GM21447 (cell line): ENCODE measurements around the gene FBN1.

ENCODE experiments used
- ATAC-seq: cut with Tn5 transposase; IDR thresholded peaks from one replicate; pipeline ENCODE4 v1.9.1; 2021; ENCODE audit not compliant: unreplicated experiment

Gene FBN1

DNA sequence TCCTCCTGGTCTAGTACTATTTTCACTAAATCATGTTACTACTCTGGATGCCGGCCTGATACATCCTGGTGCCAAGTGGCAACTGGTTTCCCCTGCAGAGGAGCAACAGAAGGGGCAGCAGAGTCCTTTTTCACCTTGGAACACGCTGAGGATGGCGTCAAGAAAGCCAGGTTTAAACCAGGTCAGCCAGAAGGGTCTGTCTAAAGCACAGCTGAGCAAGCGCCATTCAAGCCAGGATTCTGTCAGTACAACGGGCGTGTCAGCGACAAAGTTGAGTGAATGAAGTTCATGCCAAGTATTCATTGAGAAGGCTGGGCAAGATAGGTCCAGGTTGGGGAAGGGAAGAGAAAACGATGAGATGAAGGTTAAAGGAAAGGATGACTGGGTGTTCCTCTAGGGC lies 88.2 kb downstream of the FBN1 start:
- ATAC-seq: no peak

DNA sequence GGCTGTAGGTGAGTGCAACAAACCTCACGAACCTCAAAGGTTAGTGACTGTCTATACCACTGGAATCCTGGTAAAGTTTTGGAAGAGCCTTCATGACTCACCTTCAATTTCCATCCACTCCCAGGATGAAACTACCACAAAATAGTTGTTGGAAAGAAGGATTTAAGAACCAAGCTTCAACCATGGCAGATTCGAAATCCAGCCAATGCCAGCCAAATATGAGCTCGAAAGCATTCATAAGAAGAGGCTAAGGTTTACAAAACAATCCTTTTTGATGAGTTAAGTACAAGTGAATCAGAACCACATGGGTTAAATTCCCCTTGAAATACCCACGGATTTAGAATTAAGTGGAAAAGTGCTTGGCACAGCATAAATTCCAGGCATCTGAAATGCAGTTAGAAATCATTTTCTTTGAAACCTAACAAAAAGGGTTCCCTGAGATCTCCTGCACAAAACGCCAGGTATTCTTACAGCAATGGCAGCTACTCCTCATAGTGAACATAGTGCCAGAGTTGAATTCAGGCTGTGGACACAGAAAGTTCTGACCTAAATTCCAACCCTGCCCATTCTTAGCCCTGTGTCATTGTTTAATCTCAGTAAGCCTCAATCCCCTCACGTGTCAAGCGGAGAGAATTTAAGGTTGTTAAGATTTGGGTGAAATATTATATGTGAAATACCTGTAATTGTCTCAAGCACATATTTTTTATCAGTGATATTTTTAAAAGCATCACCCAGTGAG lies 89.2 kb downstream of the FBN1 start:
- ATAC-seq: no peak

DNA sequence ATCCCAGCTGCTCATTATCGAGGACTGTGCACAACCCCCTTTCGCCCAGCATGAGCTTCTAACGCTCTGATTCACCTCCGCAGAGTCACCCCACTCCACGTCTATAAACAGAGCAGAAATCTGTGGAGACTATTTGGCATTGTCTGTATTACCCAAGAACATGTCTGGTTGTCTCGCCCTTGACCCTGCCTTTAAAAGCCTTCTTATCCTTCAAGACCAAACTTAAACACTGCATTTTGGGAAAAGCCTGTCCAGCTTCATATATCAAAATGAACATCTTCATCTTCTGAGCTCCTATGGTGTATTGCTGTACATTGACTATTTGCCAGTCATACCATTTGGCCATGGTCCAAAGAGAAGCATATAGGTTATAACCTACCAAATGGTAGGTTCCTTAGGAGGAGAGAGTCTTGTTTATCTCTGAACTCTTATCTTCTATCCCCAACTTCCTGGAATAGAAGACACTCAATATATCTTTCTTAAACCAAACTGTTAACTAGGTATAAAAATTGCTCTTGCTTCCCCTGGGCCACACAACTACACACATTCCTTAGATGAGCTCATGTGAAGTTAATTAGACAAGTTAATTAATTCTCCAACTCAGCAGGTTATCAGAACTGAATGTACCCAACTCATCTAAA lies 90.1 kb downstream of the FBN1 start:
- no peak for ATAC-seq

DNA sequence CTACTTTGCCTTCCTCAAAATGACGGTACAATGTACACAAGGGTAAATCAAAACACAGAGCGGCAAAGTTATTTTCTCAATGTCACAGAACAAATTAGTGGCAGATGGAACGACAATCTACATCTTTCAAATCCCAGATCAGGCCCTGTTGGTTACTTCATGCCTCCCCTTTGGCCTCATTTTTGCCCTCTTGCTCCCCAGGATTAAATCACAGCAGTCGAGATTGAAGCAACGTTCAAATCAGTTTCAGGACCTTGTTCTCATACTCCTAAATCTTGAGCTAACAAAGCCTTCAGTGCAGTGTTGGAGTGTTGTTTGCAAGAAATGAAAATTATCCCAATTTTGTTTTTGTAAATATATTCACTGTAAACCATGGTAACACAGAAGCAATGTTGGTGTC lies 91.4 kb downstream of the FBN1 start:
- no peak for ATAC-seq

DNA sequence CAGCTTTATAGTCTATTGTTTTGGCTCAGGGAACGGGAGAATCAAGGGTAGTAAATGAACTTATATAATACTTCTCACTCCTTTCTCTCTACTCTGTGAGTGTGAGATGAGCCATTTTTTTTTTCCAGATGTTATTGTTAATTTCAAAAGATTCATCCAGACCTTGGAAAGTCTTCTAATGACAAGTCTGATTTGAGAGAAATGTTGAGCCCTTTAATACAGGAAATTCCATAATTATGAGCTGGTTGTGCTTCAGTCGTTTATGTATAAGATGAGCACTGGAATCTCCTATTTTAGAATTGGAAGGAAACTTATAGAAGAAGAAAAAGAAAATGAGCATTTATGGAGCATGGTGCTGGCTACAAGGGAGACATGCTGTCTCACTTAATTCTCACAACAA lies 92.0 kb downstream of the FBN1 start:
- no peak for ATAC-seq

DNA sequence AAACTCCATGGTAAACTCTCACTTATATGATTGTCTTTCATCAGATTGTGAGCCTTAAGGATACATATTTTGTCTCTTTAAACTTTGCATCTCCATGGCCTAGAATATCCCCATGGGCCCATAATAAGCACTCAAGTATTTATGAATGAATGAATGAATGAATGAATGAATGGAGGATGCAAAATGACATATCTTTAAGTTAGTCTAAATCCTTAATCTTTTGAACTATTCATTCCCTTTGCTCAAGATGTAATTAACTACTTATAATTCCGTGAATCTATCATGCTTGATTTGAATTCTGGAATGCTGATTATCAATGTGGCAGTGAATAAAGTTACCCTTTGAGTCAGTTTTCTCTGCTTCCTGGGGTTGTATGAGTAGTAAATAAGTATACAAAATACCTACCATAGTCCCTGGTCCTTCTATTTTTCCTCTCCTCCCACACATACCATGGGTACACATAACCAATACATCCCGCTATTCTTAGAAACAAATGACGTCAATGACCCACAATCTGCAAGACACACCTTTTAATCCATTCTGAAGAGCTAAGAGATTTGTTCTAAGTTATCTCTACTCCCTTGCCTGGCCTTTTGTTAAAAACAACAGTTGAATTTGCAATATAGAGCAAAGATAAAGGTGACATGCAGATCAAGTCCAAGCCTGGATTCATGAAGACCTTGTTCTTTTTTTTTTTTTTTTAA lies 94.5 kb downstream of the FBN1 start:
- no peak for ATAC-seq

DNA sequence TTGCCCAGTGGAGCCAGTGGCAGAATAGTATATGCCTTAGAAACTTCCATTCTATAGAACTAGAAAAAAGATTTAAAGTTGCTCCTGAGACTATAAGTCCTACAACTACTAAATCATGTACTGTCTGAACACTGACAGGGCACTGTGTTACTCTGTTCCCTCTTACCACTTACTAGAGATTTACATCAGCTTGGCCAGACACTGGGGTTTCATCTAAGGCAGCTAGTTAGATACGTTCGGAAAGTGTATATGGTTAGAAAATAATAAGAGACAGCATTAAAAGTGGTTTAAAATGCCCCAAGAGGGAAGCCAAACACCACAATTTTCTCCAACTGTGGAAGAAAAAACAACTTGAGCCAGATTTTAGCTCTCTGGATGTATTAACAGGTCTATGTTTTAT lies 97.1 kb downstream of the FBN1 start:
- ATAC-seq: no peak

DNA sequence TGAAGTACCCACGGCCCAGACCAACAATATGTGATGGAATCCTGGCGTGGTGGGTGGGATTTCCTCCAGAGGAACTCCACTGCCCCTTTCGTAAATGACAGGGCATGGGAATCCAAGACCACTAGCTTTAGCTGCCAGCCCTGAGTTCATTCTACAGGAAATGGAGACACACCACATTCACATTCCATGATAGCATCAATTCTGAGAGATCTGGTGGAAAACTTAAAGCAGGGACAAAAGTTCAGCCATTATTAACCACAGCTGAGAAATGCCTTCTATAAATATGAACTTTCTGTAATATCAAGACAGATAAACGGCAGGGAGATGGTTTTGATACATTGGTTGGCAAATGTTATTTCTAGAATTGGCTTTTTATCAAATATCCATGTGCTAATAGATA lies 98.2 kb downstream of the FBN1 start:
- no peak for ATAC-seq

DNA sequence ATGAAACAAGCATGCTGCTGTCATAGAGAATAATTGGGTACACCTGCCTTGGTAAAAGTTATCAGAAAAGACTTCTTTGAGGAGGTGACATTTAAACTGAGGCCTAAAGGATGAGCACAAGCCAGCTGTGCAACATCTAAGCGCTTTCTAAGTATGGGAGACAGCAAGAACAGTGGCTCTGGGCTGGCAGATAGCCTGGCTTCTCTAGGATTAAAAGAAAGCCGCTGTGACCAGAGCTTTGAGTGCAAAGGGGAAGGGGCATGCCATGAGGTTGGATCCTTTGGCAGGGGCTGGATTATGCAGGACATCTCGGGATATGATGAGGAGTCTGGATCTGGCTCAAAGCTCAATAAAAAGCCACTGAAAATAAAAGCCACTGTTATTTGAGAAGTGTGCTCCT lies 99.2 kb downstream of the FBN1 start:
- ATAC-seq: no peak

DNA sequence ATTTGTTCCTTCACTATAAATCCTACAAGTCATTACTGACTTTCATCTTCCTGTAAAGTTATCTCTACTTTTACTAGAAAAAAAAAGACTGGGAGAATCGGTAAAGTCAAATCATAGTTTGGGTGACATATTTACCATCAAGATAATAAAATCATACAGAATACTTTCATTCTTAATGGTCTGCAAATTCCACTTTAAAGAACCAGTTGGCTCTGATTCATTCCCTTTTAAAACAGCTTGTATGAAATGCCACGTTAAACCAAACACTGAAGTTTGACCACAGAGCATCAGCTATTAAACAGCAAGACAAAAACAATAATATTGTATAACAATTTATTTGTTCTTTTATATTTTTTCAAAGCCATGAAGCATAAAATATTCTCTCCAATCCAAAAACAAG lies 100.7 kb downstream of the FBN1 start:
- ATAC-seq: no peak

DNA sequence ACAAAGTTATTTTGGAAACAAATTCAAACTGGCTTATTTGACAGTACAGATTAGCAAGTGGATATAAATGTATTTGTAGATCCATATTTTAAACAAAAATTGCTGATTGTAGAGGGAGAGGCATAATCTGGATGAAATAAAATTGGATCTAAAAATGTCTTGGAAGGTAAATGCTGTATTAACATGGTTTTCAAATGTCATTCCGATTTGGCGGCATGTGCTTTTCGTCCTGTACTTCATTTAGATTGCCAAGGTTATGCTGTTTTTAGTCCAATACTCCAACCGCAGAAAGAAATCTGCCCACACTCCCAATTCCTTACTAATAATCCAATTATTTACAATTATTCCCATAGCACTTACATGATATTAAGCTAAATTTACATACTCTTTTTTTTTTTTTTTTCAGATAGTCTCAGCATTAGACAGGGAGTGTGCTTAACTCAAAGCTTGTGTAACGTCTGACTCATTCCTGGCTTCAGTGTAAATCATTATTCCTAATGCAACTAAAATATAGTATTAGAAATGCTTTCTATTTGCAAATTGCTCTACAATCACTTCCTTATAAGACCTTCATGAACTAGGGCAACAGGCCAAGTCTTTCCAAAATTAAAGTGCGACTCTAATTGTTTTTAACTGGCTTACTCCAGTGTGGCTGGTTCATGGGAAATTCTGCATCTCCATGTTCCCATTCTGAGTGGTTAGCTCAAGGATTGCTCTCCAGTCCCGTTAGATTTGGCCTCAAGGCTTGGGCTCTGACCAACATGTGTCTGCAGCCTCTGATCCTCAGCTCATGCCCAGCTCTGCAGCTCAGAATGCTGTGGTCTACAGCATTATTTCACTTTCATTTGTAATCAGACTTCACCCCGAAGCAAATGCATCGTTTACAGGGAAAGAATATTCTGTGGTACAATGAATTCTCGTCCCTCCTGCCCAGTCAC lies 103.9 kb downstream of the FBN1 start:
- peak; percentile 81 for ATAC-seq

DNA sequence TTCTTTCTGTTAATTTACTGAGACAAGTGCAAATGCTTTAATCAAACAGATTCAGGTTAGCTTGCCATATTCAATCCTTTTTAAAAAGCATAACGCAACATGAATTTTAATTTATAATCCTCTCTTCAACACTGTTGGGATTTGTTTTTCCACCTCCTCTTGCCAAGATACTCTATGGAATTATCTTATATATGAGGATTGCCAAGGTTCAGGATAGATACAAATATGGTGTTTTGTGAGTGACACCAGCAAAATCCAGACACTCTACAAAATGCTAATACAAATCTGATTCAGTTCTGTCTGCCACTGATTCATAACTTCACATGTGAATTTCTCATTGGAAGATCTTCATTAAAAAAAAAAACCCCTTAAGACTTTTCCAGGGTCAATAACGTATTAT lies 104.8 kb downstream of the FBN1 start:
- no peak for ATAC-seq

DNA sequence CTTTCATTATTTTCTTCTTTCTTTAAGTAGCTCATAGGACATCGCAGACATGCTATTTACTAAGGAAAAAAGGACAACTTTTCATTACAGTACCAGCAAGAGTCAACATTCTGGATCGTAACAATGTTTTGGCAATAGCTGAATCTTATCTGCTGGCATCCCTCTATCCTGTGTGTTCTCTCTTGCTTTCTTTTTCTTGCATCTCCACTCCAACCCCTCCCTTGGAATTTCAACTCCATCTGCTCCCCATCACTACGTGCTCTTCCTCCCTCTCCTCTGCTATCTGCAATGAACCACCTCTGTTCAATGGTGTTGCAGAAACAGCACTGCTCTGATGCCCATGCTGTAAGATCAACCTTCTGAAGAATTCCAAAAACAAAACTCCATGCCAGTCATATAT lies 106.6 kb downstream of the FBN1 start:
- no peak for ATAC-seq

DNA sequence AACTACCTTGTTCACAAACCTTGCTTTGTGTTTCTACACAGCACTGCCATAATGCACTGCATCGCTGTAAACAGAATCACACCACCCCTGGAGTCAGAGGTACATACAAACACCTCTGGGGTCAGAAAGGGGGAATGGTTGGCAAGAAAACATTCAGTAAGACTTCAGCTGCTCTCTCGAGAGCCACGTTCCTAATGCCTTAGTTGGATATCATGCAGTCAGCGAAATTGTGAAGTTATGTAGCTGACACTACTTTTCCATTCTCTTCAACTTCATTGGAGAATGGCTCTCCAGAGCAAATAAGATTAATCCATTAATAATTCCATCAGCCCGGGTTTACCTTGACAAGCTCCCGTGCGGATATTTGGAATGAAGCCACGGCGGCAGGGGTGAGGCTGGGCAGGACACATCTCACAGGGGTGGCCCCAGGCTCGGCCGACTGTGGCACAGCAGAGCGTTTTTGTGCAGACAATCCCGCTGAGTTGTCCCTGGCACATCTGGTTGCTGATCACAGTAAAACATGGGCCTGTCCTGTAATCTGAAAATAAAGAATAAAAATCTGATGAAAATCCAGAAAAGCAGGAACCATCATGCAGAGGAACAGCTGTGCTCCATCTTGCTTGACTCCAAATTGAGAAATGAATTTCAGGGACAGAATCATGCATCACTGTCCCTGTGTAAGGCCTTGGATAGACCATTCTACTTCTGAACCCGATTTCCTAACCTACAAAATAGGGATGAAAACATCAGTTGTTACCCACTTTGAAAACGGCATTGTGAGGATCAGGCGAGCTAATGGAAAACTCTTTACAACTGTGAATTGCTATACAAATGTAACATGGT lies 108.0 kb downstream of the FBN1 start:
- no peak for ATAC-seq

DNA sequence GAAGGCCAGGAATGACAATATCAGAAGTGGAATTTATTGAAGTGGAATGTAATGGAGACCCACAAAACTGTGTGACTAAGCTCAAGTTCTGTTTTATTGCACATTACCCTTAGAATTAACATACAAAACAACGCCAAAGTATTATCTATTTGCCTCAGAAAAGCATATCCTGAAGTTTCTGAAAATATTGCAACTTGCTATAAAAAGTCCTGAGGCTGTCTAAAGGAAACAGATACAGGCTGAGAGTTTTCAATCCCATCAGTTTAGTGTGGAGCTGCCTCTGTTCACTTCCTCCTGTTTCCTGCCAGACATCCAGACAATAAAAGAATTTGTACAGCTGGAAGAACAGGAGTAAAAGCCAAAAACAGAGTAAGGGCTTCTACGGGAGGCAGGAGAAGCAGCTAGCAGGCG lies 108.8 kb downstream of the FBN1 start:
- ATAC-seq: no peak

DNA sequence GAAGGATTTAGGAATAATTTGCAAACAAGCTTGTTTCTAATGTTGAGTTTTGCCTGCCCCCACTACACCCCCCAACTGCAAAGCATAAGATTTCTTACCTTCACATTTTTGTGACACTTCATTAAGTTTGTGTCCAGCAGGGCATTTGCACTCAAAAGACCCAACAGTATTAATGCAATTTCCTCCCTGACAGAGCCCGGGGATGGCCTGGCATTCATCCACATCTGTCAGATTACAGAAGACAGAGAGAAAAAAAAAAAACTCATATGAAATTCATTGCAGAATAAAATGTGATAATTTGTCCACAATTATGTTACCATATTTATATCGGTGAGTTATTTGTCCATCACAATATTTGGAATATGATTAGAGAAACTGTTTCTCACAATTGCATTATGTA lies 111.5 kb downstream of the FBN1 start:
- ATAC-seq: no peak

DNA sequence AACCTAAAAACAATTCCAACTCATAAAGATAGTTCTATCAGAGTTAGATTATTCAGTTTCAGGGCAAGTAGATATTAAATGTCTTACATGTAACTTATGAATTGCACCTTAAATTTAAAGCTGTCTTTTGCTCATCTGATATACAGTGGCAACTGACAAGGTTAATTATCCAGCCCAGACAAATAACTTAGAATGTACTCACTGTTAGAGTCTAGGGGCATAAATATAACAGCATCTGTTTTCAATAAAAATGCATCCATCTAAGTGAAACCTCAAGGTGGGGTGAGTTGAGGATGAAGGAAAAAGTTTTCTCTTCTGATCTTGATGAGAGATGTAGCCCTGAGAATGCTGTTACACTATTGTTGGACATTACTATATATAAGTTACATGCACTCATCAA lies 112.6 kb downstream of the FBN1 start:
- ATAC-seq: no peak

DNA sequence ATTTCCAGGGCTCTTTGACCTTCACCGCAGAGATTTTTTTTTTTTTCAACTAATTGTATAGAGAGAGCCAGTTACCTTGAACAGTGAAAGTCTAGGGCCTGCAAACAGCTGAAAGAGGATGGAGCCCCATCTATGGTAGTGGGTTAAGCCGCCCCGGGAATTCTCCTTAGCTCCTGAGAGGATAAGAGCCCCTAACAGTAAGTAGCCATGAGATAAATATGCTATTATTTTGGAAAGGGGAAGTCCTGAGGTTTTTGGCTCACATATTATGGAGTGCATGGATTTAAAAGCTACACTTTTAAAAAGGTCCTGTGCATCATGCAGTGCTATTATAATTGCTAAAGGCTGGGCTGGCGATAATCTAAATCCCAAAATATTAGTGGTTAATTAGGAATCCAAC lies 115.0 kb downstream of the FBN1 start:
- ATAC-seq: no peak

DNA sequence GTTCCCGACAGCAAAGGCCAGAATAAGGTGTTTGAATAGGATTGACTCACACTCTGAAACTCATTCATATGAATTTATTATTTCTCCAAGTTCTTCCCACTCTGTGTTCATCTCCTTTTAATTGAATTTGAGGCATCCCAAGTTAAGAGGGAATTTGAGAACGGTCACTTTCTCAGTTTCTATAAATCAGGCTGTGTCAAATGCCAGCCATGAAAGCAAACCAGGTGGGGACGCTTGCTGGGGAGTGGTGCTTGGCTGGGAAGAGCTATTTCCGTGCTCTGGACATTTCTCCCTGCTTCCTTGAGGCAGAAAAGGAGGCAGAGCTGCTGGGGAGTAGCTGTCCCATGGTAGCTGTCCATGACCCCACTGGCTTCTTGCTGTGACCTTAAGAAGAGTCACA lies 116.6 kb downstream of the FBN1 start:
- no peak for ATAC-seq

DNA sequence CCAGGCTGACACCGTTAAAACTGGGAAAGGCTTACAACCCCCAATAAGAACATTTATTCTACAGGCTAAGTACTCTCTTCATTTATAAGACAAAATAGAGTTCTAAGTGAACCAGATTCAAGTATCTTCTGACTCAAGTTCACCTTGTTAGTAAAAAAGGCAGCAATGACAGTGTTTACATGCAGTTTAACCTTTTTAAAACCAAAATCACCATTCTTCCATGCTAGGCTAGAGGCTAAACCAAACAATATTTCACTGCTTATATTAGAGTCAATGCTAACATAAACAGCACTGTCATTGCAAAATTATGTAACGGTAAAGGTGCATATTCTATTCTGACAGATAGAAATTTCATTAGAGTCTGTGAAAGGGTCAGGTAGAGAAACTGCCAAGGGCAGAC lies 118.0 kb downstream of the FBN1 start:
- no peak for ATAC-seq
